GM23338 (cell line): ENCODE data around the gene C7orf25.

ENCODE experiments used
- CREB1 ChIP-seq: fragments of 250-450 bp; sonication (Bioruptor Pico); IDR thresholded peaks from 2 replicates; pipeline ENCODE4 v1.5.0; 2020; ENCODE audit warnings: low read depth, mild to moderate bottlenecking, moderate library complexity
- ETS1 ChIP-seq: IDR thresholded peaks from 2 replicates; pipeline ENCODE4 v1.6.1; 2016; ENCODE audit warnings: antibody characterized with exemption
- EZH2 ChIP-seq: fragments of 200-600 bp; sonication (generic); IDR thresholded peaks from one replicate; pipeline ENCODE4 v1.8.0; 2017; ENCODE audit warnings: antibody characterized with exemption, mild to moderate bottlenecking, low read depth; ENCODE audit not compliant: unreplicated experiment
- EZH2phosphoT487 ChIP-seq: fragments of 200-600 bp; sonication (generic); IDR thresholded peaks from one replicate; pipeline ENCODE4 v1.8.1; 2018; ENCODE audit warnings: antibody characterized with exemption; ENCODE audit not compliant: unreplicated experiment
- JUNB ChIP-seq: IDR thresholded peaks from one replicate; pipeline ENCODE4 v1.6.1; 2016; ENCODE audit warnings: antibody characterized with exemption; ENCODE audit not compliant: unreplicated experiment
- POLR2AphosphoS5 ChIP-seq: IDR thresholded peaks from 2 replicates; pipeline ENCODE4 v1.6.1; 2016; ENCODE audit warnings: antibody characterized with exemption, low read depth
- STAT1 ChIP-seq: IDR thresholded peaks from one replicate; pipeline ENCODE4 v1.6.1; 2016; ENCODE audit warnings: antibody characterized with exemption; ENCODE audit not compliant: unreplicated experiment
- ZNF114 ChIP-seq: fragments of 250-450 bp; sonication (Bioruptor Pico); IDR thresholded peaks from 2 replicates; pipeline ENCODE4 v1.5.0; 2020; ENCODE audit warnings: mild to moderate bottlenecking, moderate library complexity
- ZNF331 ChIP-seq: fragments of 250-450 bp; sonication (Bioruptor Pico); IDR thresholded peaks from 2 replicates; pipeline ENCODE4 v1.5.0; 2020; ENCODE audit warnings: low read depth, mild to moderate bottlenecking, moderate library complexity
- TF ChIP-seq, protein P1 (sequence below), 2 experiments: fragments of 200-600 bp in 1 of 2; sonication (generic) in 1 of 2; conservative IDR thresholded peaks; 2 replicates each; pipeline versions ENCODE4 v1.5.1 to v1.6.1; 2016 to 2017; ENCODE audit warnings: antibody characterized with exemption in 2 of 2, low read depth in 2 of 2, mild to moderate bottlenecking in 2 of 2, moderate library complexity in 1 of 2
- TF ChIP-seq, protein P2 (sequence below): IDR thresholded peaks from one replicate; pipeline ENCODE4 v1.6.1; 2018; ENCODE audit warnings: antibody characterized with exemption; ENCODE audit not compliant: unreplicated experiment

GRCh38 chr7:42947521-42947920 lies 35.7 kb upstream of the C7orf25 start:
- TF ChIP-seq POLR2AphosphoS5: no peak
- TF ChIP-seq, protein P1, sequence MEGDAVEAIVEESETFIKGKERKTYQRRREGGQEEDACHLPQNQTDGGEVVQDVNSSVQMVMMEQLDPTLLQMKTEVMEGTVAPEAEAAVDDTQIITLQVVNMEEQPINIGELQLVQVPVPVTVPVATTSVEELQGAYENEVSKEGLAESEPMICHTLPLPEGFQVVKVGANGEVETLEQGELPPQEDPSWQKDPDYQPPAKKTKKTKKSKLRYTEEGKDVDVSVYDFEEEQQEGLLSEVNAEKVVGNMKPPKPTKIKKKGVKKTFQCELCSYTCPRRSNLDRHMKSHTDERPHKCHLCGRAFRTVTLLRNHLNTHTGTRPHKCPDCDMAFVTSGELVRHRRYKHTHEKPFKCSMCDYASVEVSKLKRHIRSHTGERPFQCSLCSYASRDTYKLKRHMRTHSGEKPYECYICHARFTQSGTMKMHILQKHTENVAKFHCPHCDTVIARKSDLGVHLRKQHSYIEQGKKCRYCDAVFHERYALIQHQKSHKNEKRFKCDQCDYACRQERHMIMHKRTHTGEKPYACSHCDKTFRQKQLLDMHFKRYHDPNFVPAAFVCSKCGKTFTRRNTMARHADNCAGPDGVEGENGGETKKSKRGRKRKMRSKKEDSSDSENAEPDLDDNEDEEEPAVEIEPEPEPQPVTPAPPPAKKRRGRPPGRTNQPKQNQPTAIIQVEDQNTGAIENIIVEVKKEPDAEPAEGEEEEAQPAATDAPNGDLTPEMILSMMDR (conservative IDR thresholded peaks at IDR 0.05; ENCODE audit: low read depth in 2 of 2): no peak
- no peak for TF ChIP-seq EZH2phosphoT487
- no peak for TF ChIP-seq EZH2
- TF ChIP-seq, protein P2, sequence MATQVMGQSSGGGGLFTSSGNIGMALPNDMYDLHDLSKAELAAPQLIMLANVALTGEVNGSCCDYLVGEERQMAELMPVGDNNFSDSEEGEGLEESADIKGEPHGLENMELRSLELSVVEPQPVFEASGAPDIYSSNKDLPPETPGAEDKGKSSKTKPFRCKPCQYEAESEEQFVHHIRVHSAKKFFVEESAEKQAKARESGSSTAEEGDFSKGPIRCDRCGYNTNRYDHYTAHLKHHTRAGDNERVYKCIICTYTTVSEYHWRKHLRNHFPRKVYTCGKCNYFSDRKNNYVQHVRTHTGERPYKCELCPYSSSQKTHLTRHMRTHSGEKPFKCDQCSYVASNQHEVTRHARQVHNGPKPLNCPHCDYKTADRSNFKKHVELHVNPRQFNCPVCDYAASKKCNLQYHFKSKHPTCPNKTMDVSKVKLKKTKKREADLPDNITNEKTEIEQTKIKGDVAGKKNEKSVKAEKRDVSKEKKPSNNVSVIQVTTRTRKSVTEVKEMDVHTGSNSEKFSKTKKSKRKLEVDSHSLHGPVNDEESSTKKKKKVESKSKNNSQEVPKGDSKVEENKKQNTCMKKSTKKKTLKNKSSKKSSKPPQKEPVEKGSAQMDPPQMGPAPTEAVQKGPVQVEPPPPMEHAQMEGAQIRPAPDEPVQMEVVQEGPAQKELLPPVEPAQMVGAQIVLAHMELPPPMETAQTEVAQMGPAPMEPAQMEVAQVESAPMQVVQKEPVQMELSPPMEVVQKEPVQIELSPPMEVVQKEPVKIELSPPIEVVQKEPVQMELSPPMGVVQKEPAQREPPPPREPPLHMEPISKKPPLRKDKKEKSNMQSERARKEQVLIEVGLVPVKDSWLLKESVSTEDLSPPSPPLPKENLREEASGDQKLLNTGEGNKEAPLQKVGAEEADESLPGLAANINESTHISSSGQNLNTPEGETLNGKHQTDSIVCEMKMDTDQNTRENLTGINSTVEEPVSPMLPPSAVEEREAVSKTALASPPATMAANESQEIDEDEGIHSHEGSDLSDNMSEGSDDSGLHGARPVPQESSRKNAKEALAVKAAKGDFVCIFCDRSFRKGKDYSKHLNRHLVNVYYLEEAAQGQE: no peak
- no peak for TF ChIP-seq CREB1 (CRISPR knock-in tag)
- TF ChIP-seq ZNF331: no peak
- TF ChIP-seq STAT1: no peak
- no peak for TF ChIP-seq JUNB
- no peak for TF ChIP-seq ETS1
- no peak for TF ChIP-seq ZNF114
